ENCODE data around the gene RGS14. TPM values are rescaled to one million over a fixed set of nuclear protein-coding genes. Genes with fewer than 3 reads are reported as not detected.

The RGS14 gene
- total and polyA plus RNA-seq, 9 donors = 0.73 to 27.0 (median 7.2) TPM

GRCh38 chr5:177384134-177384533 lies 26.4 kb downstream of the RGS14 start, which contains the start of gene SLC34A1:
SLC34A1 (plus strand) TSS chr5:177384434; CDS start chr5:177385742, 1,308 bp downstream.
- H3K4me1 ChIP-seq (ENCODE audit: insufficient read depth) = no peaks in the 10 kb centered on the region
- no peak within 1 kb of the TSS for H3K4me3 ChIP-seq
- no peaks in the 10 kb centered on the region for H3K27me3 ChIP-seq
- H3K27ac ChIP-seq = no peak within 1 kb of the TSS
- intact Hi-C loops (cut with DNase I) = loop anchor here in 2 of 4 donors (10.0 kb wide), 2 partner anchors 269 to 791 kb away; no protein-coding TSS in a partner anchor
- no peaks in the 10 kb centered on the region for H3K36me3 ChIP-seq
- no peaks in the 10 kb centered on the region for H3K9me3 ChIP-seq
- 53 to 67% (median 55%) methylated on average over 4 of the region's 4 CpGs for WGBS, 3 donors
- DNase-seq = no peak
- TF ChIP-seq POLR2A (IDR thresholded peaks at IDR 0.05) = no peak

- intact Hi-C loops (cut with DNase I) = loop anchor here in 2 of 4 donors (10.0 kb wide), 2 partner anchors 271 to 789 kb away; no protein-coding TSS in a partner anchor
- DNase-seq = no peak
- no peaks in the 10 kb centered on the region for H3K27me3 ChIP-seq
- H3K4me3 ChIP-seq = no peak overlapping the region
- H3K27ac ChIP-seq = no peak overlapping the region
- TF ChIP-seq POLR2A (IDR thresholded peaks at IDR 0.05) (no peak), CTCF (IDR thresholded peaks at IDR 0.05) (no peak)
- H3K4me1 ChIP-seq (ENCODE audit: insufficient read depth) = no peaks in the 10 kb centered on the region
- H3K36me3 ChIP-seq = no peaks in the 10 kb centered on the region
- 58 to 63% (median 63%) methylated on average over 11 of the region's 11 CpGs for whole genome bisulfite sequencing, 3 donors
- H3K9me3 ChIP-seq = no peaks in the 10 kb centered on the region
Observed at GRCh38 chr5:177385720-177386119, 28.0 kb downstream of the RGS14 start.

GRCh38 chr5:177386542-177386941 lies 28.8 kb downstream of the RGS14 start:
- H3K9me3 ChIP-seq = no peaks in the 10 kb centered on the region
- DNase-seq = no peak
- H3K4me1 ChIP-seq (ENCODE audit: insufficient read depth) = no peaks in the 10 kb centered on the region
- H3K4me3 ChIP-seq = no peak overlapping the region
- H3K27me3 ChIP-seq = no peaks in the 10 kb centered on the region
- 75 to 80% (median 80%) methylated on average over 8 of the region's 8 CpGs for WGBS, 3 donors
- TF ChIP-seq CTCF (IDR thresholded peaks at IDR 0.05) = no peak
- no peak for TF ChIP-seq EP300 (IDR thresholded peaks at IDR 0.05)
- no peak for TF ChIP-seq POLR2A (IDR thresholded peaks at IDR 0.05)
- no peak overlapping the region for H3K27ac ChIP-seq
- intact Hi-C loops (cut with DNase I) = loop anchor here in 2 of 4 donors (10.0 kb wide), 2 partner anchors 272 to 788 kb away; no protein-coding TSS in a partner anchor
- H3K36me3 ChIP-seq = no peaks in the 10 kb centered on the region

GRCh38 chr5:177387405-177387804 lies 29.7 kb downstream of the RGS14 start:
- 74 to 81% (median 77%) methylated on average over 14 of the region's 14 CpGs for whole genome bisulfite sequencing, 3 donors
- no peak overlapping the region for H3K4me3 ChIP-seq
- H3K27ac ChIP-seq = no peak overlapping the region
- TF ChIP-seq POLR2A (IDR thresholded peaks at IDR 0.05) (no peak), CTCF (IDR thresholded peaks at IDR 0.05) (no peak), EP300 (IDR thresholded peaks at IDR 0.05) (no peak)
- intact Hi-C loops (cut with DNase I) = loop anchor here in 2 of 4 donors (10.0 kb wide), 2 partner anchors 273 to 787 kb away; no protein-coding TSS in a partner anchor
- H3K9me3 ChIP-seq = no peaks in the 10 kb centered on the region
- no peaks in the 10 kb centered on the region for H3K36me3 ChIP-seq
- no peak for DNase-seq
- H3K4me1 ChIP-seq (ENCODE audit: insufficient read depth) = no peaks in the 10 kb centered on the region
- no peaks in the 10 kb centered on the region for H3K27me3 ChIP-seq

GRCh38 chr5:177388521-177389052 lies 30.9 kb downstream of the RGS14 start:
- Histone ChIP-seq H3K4me3 (no peak overlapping the region), H3K9me3 (no peaks in the 10 kb centered on the region), H3K36me3 (no peaks in the 10 kb centered on the region), H3K27me3 (no peaks in the 10 kb centered on the region), H3K4me1 (ENCODE audit: insufficient read depth) (no peaks in the 10 kb centered on the region), H3K27ac (no peak overlapping the region)
- intact Hi-C loops (cut with DNase I) = loop anchor here in 2 of 4 donors (10.0 kb wide), 2 partner anchors 274 to 786 kb away; no protein-coding TSS in a partner anchor
- no peak for TF ChIP-seq EP300 (IDR thresholded peaks at IDR 0.05)
- no peak for TF ChIP-seq CTCF (IDR thresholded peaks at IDR 0.05)
- TF ChIP-seq POLR2A (IDR thresholded peaks at IDR 0.05) = no peak
- no peak for DNase-seq
- WGBS, 3 donors = 84 to 89% (median 88%) methylated on average over 10 of the region's 10 CpGs
